ENCODE measurements around the gene KCNJ14.
A peak's percentile ranks its signal among the peaks of the same experiment; 100 is the strongest.

GRCh38 chr19:48506138-48506733 lies 50.9 kb downstream of the KCNJ14 start:
- TF ChIP-seq POLR2A (IDR thresholded peaks at IDR 0.05; ENCODE audit: low read depth) (no peak), EP300 (IDR thresholded peaks at IDR 0.05) (no peak), POLR2AphosphoS5 (IDR thresholded peaks at IDR 0.05) (no peak)
- TF ChIP-seq, protein P1, sequence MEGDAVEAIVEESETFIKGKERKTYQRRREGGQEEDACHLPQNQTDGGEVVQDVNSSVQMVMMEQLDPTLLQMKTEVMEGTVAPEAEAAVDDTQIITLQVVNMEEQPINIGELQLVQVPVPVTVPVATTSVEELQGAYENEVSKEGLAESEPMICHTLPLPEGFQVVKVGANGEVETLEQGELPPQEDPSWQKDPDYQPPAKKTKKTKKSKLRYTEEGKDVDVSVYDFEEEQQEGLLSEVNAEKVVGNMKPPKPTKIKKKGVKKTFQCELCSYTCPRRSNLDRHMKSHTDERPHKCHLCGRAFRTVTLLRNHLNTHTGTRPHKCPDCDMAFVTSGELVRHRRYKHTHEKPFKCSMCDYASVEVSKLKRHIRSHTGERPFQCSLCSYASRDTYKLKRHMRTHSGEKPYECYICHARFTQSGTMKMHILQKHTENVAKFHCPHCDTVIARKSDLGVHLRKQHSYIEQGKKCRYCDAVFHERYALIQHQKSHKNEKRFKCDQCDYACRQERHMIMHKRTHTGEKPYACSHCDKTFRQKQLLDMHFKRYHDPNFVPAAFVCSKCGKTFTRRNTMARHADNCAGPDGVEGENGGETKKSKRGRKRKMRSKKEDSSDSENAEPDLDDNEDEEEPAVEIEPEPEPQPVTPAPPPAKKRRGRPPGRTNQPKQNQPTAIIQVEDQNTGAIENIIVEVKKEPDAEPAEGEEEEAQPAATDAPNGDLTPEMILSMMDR (IDR thresholded peaks at IDR 0.05) = peak; percentile 34 to 37 (median 34)
